ENCODE results near the gene STXBP4.

- TF ChIP-seq CTCF (IDR thresholded peaks at IDR 0.05; ENCODE audit: insufficient read depth, low read depth, low read length): no peak
- TF ChIP-seq EZH2 (IDR thresholded peaks at IDR 0.05; ENCODE audit: insufficient read depth, low read length): no peak
Observed at GRCh38 chr17:55089256-55089655, 120.7 kb downstream of the STXBP4 start.
